H54 (cell line): ENCODE results near the gene KRTAP4-12.
"Not testable (repeated sequence)": the region's sequence is repeated elsewhere in the genome, so short reads cannot be mapped to it uniquely, and the experiment has no call there.

Experiments used
- DNase-seq: peaks from one replicate; pipeline ENCODE4 v3.0.0; 2011; ENCODE audit warnings: low spot score, mixed read lengths; ENCODE audit not compliant: insufficient read length
- FAIRE-seq: peaks from 3 replicates; lab custom pipeline; 2011; peaks lifted over from hg19 to GRCh38; lab: Jason Lieb, UNC
- POLR2A ChIP-seq: IDR thresholded peaks from 2 replicates; pipeline ENCODE4 v1.6.1; 2011; ENCODE audit warnings: low read depth, mild to moderate bottlenecking, low read length

The KRTAP4-12 gene

DNA sequence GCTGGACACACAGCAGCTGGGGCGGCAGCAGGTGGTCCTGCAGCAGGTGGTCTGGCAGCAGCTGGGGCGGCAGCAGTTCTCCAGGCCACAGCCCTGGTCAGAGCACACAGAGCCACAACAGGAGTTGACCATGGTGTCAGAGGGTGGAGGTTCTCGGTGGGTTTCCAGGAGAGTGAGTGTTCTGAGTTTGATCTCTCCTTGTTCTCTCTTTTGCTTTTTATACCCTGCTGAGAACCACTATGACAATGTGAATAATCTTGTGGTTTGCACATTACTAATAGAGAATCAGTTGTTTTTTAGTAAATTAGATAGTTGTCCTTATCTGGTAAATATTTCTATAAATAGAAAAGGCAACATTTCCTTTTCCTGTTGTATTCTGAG, at the start of gene KRTAP4-12:
TSS of gene KRTAP4-12 (minus strand) at position 192 of the 381 bp plus-strand sequence. CDS start at position 132, 60 bp downstream.
- DNase-seq, FAIRE-seq: not testable (repeated sequence)

DNA sequence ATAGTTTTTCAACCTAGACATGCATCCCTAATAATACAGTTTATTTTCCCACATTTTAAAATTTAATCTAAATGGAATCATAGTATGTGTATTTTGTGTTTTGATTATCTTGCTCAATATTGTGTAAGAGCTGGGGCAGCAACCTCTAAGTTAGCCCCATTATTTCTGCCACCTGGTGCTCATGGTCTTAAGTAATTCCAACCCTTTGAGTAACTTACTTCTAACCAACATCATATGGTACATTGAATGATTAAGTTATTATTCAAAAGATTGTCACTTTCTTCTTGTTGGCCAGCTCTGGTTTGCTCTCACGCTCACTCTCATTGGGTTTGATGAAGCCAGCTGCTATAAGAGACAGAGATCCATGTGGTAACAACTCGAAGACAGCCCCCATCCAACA, 47.9 kb upstream of the KRTAP4-12 start:
- no peak for TF ChIP-seq POLR2A

DNA sequence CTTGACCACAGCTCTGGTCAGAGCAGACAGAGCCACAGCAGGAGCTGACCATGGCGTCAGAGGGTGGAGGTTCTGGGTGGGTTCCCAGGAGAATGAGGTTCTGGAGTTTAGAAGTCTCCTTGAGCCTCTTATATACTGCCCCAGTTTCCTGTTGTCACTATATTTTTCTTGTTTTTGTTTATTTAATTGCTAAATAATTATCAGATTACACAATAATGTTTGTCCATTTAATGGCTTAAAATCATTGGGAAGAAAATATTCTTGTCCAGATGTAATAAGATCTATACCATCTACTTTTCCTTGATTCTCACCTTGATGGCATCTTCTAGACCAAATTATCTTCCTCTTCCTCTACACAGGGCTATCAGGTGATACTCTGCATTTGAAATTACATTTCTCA, 44.1 kb upstream of the KRTAP4-12 start, which contains the start of gene KRTAP4-3:
TSS of gene KRTAP4-3 (minus strand) at position 101 of the 400 bp plus-strand sequence. CDS start at position 52, 49 bp downstream.
- no peak for TF ChIP-seq POLR2A
- FAIRE-seq (peak; percentile 20), DNase-seq (no peak)

More for the DNA sequence above, 47.9 kb upstream of the KRTAP4-12 start:
- no peak for FAIRE-seq
- DNase-seq = no peak

DNA sequence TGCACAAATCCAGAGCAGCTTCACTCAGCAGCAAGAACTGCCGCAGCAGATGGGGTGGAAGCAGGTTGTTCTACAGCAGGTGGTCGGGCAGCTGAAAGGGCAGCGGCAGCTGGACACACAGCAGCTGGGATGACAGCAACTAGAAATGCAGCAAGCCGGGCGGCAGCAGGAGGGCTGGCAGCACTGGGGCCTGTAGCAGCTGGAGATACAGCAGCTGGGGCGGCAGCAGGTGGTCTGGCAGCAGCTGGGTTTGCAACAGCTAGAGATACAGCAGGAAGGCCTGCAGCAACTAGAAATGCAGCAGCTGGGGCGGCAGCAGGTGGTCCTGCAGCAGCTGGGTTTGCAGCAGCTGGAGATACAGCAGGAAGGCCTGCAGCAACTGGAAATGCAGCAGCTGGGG, 43.6 kb upstream of the KRTAP4-12 start:
- TF ChIP-seq POLR2A = no peak
- FAIRE-seq = no peak
- DNase-seq = no peak

DNA sequence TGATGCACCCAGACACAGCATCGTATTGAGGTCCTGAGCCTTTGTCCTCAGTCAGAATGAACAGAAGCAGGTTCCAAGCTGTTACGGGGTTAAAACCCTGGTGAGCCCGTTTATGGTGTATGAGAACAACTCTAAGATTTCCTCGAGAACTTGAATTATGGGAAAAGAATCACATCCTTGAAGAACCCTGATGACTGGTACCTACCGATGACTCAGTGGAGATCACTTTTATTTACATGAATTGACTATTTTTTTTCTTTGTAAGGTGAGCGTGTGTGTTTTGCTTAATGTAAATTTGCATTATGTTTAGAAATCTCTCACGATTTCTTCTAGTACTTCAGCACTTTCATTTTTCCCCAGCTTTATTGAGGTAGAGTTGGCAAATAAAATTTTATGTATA, 39.8 kb upstream of the KRTAP4-12 start:
- DNase-seq (no peak), FAIRE-seq (peak; percentile 15)
- no peak for TF ChIP-seq POLR2A

DNA sequence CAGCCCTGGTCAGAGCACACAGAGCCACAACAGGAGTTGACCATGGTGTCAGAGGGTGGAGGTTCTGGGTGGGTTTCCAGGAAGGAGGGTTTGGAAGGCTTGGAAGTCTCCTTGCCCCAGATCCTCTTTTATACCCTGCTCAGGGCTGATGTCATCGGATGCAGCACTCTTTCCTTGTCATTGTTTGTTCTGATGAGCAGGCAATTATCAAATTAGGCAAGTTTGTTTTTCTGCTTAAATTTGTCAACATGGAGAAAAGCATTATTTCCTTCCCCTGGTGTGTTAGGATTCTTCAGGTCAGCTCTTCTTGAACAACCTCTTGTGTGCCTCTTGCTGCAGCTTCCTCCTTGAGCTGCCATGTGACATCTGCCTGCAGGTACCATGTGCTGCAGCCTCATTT, 36.7 kb upstream of the KRTAP4-12 start, which contains the start of gene KRTAP4-4:
TSS of gene KRTAP4-4 (minus strand) at position 101 of the 400 bp plus-strand sequence. CDS start at position 44, 57 bp downstream.
- no peak for DNase-seq
- TF ChIP-seq POLR2A = no peak
- no peak for FAIRE-seq

DNA sequence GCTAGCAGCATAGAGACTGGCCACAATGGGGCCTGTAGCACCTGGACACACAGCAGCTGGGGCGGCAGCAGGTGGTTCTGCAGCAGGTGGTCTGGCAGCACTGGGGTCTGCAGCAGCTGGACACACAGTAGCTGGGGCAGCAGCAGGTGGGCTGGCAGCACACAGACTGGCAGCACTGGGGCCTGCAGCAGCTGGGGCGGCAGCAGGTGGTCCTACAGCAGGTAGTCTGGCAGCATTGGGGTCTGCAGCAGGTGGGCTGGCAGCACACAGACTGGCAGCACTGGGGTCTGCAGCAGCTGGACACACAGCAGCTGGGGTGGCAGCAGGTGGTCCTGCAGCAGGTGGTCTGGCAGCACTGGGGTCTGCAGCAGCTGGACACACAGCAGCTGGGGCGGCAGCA, 36.2 kb upstream of the KRTAP4-12 start:
- FAIRE-seq = not testable (repeated sequence)

DNA sequence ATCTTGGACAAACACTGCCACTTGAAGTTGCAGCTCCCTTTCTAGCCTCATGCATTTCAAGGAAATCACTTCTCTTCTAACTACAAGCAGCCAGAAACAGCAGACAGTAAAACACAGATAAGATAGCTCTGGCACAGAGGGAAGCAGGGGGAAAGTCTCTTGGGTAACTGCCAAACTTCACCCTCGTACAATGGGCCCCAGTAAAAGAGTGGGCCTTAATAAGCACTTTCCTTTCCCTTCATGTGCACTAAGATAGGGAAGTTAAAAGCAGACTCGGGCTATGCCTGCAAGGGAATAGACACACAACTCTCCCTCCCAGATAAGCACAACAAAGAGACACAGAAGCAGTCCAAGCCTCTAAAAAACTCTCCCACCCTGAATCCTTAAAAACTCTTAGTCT, 29.9 kb upstream of the KRTAP4-12 start:
- no peak for DNase-seq
- TF ChIP-seq POLR2A = no peak
- FAIRE-seq = no peak

More for the DNA sequence above, 36.2 kb upstream of the KRTAP4-12 start:
- DNase-seq = not testable (repeated sequence)

DNA sequence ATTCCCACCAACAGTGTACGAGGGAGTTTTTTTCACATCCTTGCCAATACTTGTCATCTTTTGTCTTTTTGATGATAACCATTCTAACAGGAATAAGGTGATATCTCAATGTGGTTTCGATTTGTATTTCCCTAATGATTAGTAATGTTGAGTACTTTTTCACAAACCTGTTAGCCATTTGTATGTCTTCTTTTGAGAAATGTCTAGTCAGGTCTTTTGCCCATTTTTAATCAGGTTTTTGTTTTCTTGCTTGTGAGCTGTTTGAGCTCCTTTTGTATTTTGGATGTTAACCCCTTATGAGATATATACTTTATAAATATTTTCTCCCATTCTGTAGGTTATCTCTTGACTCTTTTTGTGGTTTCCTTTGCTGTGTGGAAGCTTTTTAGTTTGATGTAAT, 27.5 kb upstream of the KRTAP4-12 start:
- DNase-seq (no peak), FAIRE-seq (no peak)
- no peak for TF ChIP-seq POLR2A

DNA sequence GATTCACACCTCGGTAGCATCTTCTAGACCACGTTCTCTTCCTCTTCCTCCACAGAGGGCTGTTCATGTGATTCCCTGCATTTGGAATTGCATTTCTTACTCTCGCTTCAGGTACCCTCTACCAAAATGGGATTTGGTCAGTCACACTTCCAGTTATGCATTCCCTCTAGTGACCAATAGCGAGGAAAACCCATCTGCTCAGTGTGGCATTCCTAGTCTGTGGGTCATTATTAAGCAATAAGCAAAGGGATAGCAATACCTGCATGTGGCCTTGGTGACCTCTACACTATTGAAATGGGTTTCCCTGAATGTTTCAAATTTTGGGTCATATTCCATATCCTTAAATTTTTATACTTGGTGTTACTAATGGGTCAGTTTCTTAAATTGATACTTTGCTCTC, 26.0 kb upstream of the KRTAP4-12 start:
- TF ChIP-seq POLR2A = no peak
- DNase-seq = no peak
- no peak for FAIRE-seq

DNA sequence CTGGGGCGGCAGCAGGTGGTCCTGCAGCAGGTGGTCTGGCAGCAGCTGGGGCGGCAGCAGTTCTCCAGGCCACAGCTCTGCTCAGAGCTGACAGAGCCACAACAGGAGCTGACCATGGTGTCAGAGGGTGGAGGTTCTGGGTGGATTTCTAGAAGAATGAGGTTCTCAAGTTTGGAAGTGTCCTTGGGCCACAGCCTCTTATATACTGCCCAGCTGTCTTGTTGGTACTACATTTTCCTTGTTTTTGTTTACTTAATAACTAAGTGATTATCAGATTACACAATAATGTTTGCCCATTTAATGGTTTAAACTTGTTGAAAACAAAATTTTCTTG, 25.6 kb upstream of the KRTAP4-12 start, which contains the start of gene KRTAP4-5:
TSS of gene KRTAP4-5 (minus strand) at position 174 of the 334 bp plus-strand sequence. CDS start at position 116, 58 bp downstream.
- TF ChIP-seq POLR2A = no peak
- DNase-seq = no peak
- FAIRE-seq = no peak

DNA sequence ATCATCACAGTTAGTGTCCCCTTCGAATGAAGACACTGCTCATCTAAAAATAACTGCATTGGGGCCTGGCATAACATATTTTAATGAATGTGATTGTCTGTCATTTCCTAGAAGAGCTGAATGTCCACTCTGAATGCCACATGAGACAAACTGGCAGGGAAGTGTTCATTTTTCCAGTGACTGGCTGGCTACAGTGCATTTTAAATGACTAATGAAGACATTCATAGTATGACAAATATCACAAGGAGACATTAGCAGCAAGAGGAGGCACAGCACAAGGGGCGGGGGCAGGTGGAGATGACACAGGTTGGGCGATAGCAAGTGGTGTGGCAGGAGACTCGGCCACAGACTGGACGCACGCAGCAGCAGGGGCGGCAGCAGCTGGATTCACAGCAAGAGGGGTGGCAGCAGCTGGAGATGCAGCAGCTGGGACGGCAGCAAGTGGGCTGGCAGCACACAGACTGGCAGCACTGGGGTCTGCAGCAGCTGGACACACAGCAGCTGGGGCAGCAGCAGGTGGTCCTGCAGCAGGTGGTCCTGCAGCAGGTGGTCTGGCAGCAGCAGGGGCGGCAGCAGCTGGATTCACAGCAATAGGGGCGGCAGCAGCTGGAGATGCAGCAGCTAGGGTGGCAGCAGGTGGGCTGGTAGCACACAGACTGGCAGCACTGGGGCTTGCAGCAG, 25.1 kb upstream of the KRTAP4-12 start:
- not testable (repeated sequence) for FAIRE-seq, DNase-seq

DNA sequence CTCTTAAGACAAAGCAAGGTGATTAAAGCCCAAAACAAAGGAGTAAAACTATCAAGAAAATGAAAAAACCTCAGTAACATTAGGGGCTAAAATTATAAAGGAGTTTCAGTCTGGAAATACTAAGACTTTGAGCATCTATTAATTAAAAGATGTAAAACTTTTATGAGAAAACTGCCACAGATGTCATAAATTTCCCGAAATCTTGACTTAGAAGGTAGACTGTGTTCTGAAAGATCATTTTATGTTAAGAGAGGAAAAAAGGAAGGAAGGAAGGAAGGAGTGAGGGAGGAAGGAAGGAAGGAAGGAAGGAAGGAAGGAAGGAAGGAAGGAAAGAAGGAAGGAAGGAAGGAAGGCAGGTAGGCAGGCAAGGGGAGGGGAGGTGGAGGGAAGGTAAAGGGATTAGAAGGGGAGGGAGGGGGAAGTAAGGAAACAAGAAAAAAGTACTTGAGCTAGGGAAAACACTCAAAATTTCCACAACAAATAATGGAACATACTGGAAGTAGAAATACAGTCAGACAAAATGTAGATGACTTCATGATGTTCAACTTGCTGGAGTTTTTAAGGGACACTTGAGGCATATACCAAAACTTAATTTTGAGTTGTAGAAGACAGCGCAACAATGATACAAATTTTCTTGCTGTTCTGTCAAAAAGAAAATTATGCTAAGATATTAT, 23.7 kb upstream of the KRTAP4-12 start:
- no peak for FAIRE-seq
- no peak for DNase-seq
- TF ChIP-seq POLR2A = no peak

DNA sequence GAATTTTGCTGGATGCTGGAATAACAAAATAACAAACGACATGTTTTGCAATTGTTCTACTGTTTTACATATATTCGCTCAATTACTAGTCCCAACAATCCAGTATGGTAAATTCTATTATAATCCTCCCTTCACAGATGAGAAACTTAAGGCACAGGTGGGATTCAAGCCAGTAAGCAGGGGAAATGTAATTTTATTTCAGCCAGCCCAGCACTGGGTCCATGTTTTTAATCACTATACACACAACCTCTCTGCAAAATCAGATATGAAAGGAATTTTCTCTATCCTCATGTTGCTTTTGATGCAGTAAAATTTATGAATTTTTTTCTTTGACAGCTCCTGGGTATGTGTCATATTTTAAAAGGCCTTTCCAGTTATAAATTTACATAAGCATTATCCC, 21.3 kb upstream of the KRTAP4-12 start:
- DNase-seq = no peak
- TF ChIP-seq POLR2A = no peak
- no peak for FAIRE-seq

DNA sequence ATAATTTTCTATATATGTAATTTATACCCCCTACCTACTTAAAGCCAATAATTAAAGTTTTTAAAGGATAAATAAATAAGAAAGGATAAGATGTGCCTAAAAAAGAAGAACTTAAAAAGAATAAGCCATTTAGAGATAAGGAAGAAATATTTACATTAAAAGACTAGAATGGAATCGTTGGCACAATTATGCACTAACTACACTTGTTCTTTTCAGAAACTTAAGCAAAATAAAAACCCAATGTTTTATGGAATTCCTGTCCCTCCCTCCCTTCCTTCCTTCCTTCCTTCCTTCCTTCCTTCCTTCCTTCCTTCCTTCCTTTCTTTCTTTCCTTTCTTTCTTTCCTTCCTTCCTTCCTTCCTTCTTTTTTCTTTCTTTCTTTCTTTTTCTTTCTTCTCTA, 20.9 kb upstream of the KRTAP4-12 start:
- FAIRE-seq (no peak), DNase-seq (no peak)
- no peak for TF ChIP-seq POLR2A
